Upper lobe of left lung (tissue), 6 donors: ENCODE measurements around the gene CRACDL. TPM values are rescaled to one million over a fixed set of nuclear protein-coding genes. Genes with fewer than 3 reads are reported as not detected.

ENCODE experiments used
- ATAC-seq, 2 donors: fragments of 200-7000 bp; cut with Tn5 transposase; one replicate each; pipeline ENCODE4 v1.9.1; 2022; ENCODE audit warnings: mild to moderate bottlenecking in 2 of 2, moderate library complexity in 2 of 2; ENCODE audit not compliant: low FRiP score in 2 of 2
- DNase-seq, 2 donors: peaks; one replicate each; pipeline ENCODE4 v3.0.0-alpha.2; 2019 to 2020
- H3K27ac ChIP-seq, 4 donors: fragments of 200-600 bp; sonication (generic); one replicate each; pipeline ENCODE4 v1.5.1; 2016 to 2019
- H3K27me3 ChIP-seq, 4 donors: fragments of 200-600 bp; sonication (generic); one replicate each; pipeline ENCODE4 v1.5.1; 2017 to 2019
- H3K36me3 ChIP-seq, 4 donors: fragments of 200-600 bp; sonication (generic); one replicate each; pipeline ENCODE4 v1.5.1; 2016 to 2019
- H3K4me1 ChIP-seq, 4 donors: fragments of 200-600 bp; sonication (generic); one replicate each; pipeline ENCODE4 v1.5.1; 2018 to 2019
- H3K4me3 ChIP-seq, 4 donors: fragments of 200-600 bp; sonication (generic); one replicate each; pipeline ENCODE4 v1.5.1; 2017 to 2019; ENCODE audit warnings: mild to moderate bottlenecking in 2 of 4, moderate library complexity in 1 of 4
- H3K9me3 ChIP-seq, 4 donors: fragments of 200-600 bp; sonication (generic); one replicate each; pipeline ENCODE4 v1.5.1; 2018 to 2019
- EP300 ChIP-seq, 4 donors: sonication (generic); formaldehyde crosslinking; IDR thresholded peaks; one replicate each; pipeline ENCODE4 v1.5.1; 2017; ENCODE audit warnings: antibody characterized with exemption in 4 of 4, control low read depth in 2 of 4
- POLR2A ChIP-seq, 4 donors: fragments of 450-650 bp; IDR thresholded peaks; one replicate each; pipeline ENCODE4 v1.5.1; 2016 to 2017; ENCODE audit warnings: antibody characterized with exemption in 4 of 4, mild to moderate bottlenecking in 2 of 4
- POLR2AphosphoS5 ChIP-seq, 2 donors: sonication (generic); formaldehyde crosslinking; IDR thresholded peaks; one replicate each; pipeline ENCODE4 v1.5.1; 2017; ENCODE audit warnings: antibody characterized with exemption in 2 of 2
- WGBS, 2 donors: methylation state at CpG; one replicate each; pipeline ENCODE4 v1.1.5; 2017 to 2018; 5-methylcytosine and 5-hydroxymethylcytosine counted together
- total RNA-seq, 6 donors: library from RNA; depleted of rRNA in 4 of 6; stranded (reverse); fragments of >200 nt in 4 of 6; gene quantifications; one replicate each; pipeline versions ENCODE4 v1.1.0 to v1.2.1, GENCODE V29; 2016 to 2021
- TF ChIP-seq, protein P1 (sequence below), 6 experiments: fragments of 450-650 bp in 4 of 6; fragments of 200-600 bp in 2 of 6; sonication (generic) in 2 of 6; IDR thresholded peaks; one replicate each; pipeline ENCODE4 v1.5.1; 2016 to 2019; ENCODE audit warnings: antibody characterized with exemption in 6 of 6
- donor health status: DM: no; HTN: no; CAD: no; lungs with moderate emphysema.
- donor health status: DM: no; HTN: yes; CAD: no; lungs with severe emphysema.

The CRACDL gene
- total RNA-seq, 6 donors from 2014 or later, result 14.6 to 33.4 (median 20.2) TPM

DNA sequence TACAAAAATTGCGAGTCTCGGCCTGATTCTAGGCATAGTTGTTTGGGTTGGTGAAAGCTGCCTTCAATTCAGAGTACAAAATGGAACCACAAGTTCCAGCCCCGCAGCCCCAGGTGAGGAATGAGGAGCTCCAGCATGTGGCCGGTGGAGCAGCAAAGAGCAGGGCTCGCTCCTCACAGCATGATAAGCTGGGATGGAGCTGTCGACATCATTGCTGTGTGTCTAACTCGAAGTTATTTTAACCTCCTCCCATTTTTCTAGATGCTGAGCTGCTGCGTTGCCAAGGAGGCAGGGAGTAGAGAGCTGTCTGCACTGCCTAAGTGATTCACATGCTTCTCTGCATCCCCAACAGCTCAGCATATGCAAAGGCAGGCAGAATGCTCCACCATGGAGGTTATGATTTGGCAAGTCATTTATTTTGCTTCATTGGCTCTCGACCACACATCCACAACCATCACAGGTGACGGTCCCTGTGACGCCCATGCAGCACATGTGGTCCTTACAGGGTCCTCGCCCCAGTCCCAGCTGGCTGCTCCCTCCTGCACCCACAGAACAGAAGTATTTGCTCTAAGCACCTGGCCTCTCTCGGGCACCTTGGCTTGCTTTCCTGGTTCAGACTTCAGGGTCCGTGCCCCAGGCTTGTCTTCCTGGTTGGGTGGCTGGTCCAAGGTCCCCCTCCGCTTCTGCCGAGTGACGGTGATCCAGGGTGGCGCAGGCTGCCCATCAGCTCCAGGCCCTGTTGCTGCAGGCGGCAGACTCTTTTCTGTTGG, 139.1 kb downstream of the CRACDL start:
- peak in 1 of 2 donors; percentile 41 for DNase-seq
- ATAC-seq, result no peak
- WGBS, 2 donors, result 89 to 94% methylated on average over 14 to 19 of the region's 19 CpGs

DNA sequence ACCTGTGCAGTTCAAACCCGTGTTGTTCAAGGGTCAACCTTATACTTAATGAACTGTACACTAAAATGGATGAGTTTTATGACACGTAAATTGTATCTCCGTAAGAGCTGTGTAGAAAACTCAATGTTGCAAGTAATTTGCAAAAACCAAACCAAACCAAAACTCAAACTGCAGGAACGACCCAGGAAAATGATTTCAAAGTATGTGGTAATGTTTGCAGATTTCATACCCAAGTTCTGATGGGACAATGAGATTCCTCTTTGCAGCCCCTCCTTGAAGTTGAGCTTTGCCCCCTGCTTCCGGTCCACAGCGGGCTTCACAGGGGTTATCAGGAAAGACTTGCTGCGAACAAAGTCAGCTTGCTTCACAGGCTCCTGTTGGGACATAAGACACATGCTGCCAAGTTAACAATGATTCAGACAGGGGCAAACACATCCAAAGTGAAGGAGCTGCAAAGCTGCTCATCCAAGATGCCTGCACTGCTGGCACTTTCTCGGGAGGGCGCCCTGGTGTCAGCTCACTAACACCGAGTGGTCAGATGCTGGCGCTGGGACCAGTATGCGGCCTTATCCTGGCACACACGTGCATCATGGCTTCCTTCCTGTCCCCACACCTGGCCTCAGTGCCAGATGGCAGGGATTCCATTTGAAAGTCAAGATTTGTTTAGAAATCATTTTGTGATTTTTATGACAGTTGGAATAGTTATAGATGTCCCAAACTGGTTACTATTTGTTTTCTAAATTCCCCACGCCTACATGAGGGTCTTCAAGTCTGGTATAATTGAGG, 139.9 kb downstream of the CRACDL start:
- no peak for ATAC-seq
- 65 to 67% methylated on average over 13 to 14 of the region's 14 CpGs for WGBS, 2 donors
- peaks cover 22 to 47% (median 40%) of the 10 kb centered on the region in 4 donors for H3K4me1 ChIP-seq
- TF ChIP-seq EP300 (IDR thresholded peaks at IDR 0.05), result no peak
- TF ChIP-seq POLR2AphosphoS5 (IDR thresholded peaks at IDR 0.05), result peak; percentile 18 to 57
- TF ChIP-seq, protein P1, sequence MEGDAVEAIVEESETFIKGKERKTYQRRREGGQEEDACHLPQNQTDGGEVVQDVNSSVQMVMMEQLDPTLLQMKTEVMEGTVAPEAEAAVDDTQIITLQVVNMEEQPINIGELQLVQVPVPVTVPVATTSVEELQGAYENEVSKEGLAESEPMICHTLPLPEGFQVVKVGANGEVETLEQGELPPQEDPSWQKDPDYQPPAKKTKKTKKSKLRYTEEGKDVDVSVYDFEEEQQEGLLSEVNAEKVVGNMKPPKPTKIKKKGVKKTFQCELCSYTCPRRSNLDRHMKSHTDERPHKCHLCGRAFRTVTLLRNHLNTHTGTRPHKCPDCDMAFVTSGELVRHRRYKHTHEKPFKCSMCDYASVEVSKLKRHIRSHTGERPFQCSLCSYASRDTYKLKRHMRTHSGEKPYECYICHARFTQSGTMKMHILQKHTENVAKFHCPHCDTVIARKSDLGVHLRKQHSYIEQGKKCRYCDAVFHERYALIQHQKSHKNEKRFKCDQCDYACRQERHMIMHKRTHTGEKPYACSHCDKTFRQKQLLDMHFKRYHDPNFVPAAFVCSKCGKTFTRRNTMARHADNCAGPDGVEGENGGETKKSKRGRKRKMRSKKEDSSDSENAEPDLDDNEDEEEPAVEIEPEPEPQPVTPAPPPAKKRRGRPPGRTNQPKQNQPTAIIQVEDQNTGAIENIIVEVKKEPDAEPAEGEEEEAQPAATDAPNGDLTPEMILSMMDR (IDR thresholded peaks at IDR 0.05), result no peak
- TF ChIP-seq POLR2A (IDR thresholded peaks at IDR 0.05), result no peak
- no peaks in the 10 kb centered on the region for H3K9me3 ChIP-seq
- no peaks in the 10 kb centered on the region for H3K27me3 ChIP-seq
- peak overlapping the region in 1 of 4 donors; percentile 55 for H3K27ac ChIP-seq
- H3K36me3 ChIP-seq, result peaks cover 0 to 20% (median 7%) of the 10 kb centered on the region in 4 donors
- no peak for DNase-seq
- no peak overlapping the region for H3K4me3 ChIP-seq

More for the DNA sequence above, 139.1 kb downstream of the CRACDL start:
- Histone ChIP-seq H3K36me3 (peaks cover 0 to 20% (median 7%) of the 10 kb centered on the region in 4 donors), H3K27me3 (no peaks in the 10 kb centered on the region), H3K4me1 (peaks cover 22 to 49% (median 42%) of the 10 kb centered on the region in 4 donors), H3K4me3 (no peak overlapping the region), H3K9me3 (no peaks in the 10 kb centered on the region), H3K27ac (peak overlapping the region in 1 of 4 donors; percentile 55)
- TF ChIP-seq POLR2A (IDR thresholded peaks at IDR 0.05), result no peak
- TF ChIP-seq EP300 (IDR thresholded peaks at IDR 0.05), result no peak
- no peak for TF ChIP-seq POLR2AphosphoS5 (IDR thresholded peaks at IDR 0.05)

DNA sequence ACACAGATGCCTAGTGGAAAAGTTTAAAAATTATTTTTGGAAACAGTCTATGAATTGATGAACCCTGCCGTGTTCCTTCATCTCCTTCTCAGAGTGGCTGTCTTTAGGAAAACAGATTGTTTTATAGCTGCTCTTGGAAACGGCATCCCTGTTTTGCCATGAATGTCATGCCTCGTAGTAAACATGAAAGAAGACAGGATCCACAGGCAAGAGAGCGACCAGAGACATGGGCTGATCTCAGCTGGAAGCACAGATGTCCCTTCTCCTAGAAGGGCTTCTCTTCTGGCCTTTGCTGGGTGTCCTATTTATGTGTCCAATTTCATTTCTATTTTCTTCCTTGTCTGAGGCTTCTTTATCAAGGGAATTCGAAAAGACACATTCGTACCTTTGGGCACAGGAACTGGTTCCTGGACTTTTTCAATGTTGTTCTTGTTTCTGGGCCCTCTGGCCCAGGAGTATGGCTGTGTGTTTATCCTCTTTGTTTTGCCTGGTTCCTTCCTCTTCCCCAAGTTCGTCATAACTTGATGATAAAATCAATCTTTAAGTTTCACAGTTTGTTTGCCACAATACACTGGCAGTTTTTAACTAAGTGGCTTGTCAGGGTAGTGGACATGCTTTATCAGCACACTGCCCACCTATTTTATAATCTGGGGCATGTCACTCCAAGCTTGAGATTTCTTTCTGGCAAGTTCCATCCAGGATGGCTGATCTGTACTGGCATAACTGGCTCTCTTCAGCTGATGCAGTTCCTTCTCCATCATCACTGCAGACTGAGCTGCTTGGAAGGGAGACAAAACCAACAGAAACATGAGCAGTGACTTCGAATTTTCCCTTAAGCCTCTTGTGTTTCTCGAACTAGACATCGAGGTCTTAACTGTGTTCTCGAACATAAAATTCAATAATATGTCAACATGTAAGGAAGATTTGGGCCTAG, 141.9 kb downstream of the CRACDL start:
- no peak for ATAC-seq
- Histone ChIP-seq H3K4me1 (peaks cover 16 to 30% (median 27%) of the 10 kb centered on the region in 4 donors), H3K4me3 (no peak overlapping the region), H3K36me3 (peaks cover 0 to 20% (median 7%) of the 10 kb centered on the region in 4 donors), H3K27me3 (no peaks in the 10 kb centered on the region), H3K27ac (peak overlapping the region; percentile 7 to 85 (median 32)), H3K9me3 (no peaks in the 10 kb centered on the region)
- DNase-seq, result no peak
- TF ChIP-seq POLR2AphosphoS5 (IDR thresholded peaks at IDR 0.05) (peak in 1 of 2 donors; percentile 35), EP300 (IDR thresholded peaks at IDR 0.05) (peak in 1 of 4 donors; percentile 15)
- TF ChIP-seq, protein P1 (IDR thresholded peaks at IDR 0.05), result no peak
- 58 to 65% methylated on average over 11 of the region's 11 CpGs for WGBS, 2 donors

DNA sequence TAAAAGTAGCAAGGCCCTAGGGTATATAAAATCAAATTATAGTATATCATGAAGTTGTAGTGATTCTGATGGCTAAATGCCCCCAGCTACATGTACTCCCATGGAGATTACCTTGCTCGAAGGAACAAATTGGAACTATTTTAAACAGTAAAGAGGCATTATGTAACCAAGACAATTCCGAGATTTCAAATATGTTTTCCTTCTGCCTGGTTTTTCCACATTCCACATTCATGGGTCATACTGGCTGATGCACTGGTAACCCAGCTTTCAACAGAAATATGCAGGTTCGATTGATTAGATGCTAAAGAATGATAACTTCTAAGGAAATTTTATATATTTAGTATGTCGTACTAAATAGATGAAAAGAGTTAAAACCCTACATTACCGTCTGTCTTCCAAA, 142.8 kb downstream of the CRACDL start:
- Histone ChIP-seq H3K36me3 (peaks cover 0 to 20% (median 7%) of the 10 kb centered on the region in 4 donors), H3K4me1 (peaks cover 16 to 30% (median 27%) of the 10 kb centered on the region in 4 donors), H3K27ac (peak overlapping the region in 2 of 4 donors; percentile 52 to 85), H3K4me3 (no peak overlapping the region), H3K27me3 (no peaks in the 10 kb centered on the region), H3K9me3 (no peaks in the 10 kb centered on the region)
- WGBS, 2 donors, result 75 to 80% methylated on average over 5 of the region's 5 CpGs
- ATAC-seq (no peak), DNase-seq (no peak)
- TF ChIP-seq EP300 (IDR thresholded peaks at IDR 0.05) (peak in 1 of 4 donors; percentile 46), POLR2A (IDR thresholded peaks at IDR 0.05) (no peak)
- TF ChIP-seq, protein P1 (IDR thresholded peaks at IDR 0.05), result no peak
